PC-3 (cell line): ENCODE measurements around the gene CIAO2A. TPM values are rescaled to one million over a fixed set of nuclear protein-coding genes. Genes with fewer than 3 reads are reported as not detected.

Experiments
- ATAC-seq: fragments of 200-7000 bp; cut with Tn5 transposase; 2 replicates; pipeline ENCODE4 v1.9.1; 2020; ENCODE audit warnings: mild to moderate bottlenecking, moderate library complexity
- BruUV-seq: library from RNA; stranded (reverse); fragments of 400-500 nt; replicated peaks from 2 replicates; lab custom pipeline; 2021; lab: Mats Ljungman, UMichigan
- CTCF ChIA-PET: fragments of 300-600 bp; sonication (Branson Sonifier 250); formaldehyde crosslinking; loops from one replicate; lab custom pipeline; 2022; ENCODE audit warnings: antibody characterized with exemption; lab: Charles Lee
- POLR2A ChIA-PET: fragments of 300-600 bp; sonication (Branson Sonifier 250); formaldehyde crosslinking; loops from one replicate; lab custom pipeline; 2022; ENCODE audit warnings: antibody characterized with exemption; ENCODE audit not compliant: unreplicated experiment; lab: Charles Lee
- DNase-seq: peaks from one replicate; pipeline ENCODE4 v3.0.0-alpha.2; 2015
- H2AFZ ChIP-seq: fragments of 300-600 bp; sonication (generic); 2 replicates; pipeline ENCODE4 v1.6.0; 2016; ENCODE audit warnings: antibody characterized with exemption, low read length
- H3F3A ChIP-seq: fragments of 300-600 bp; sonication (generic); one replicate; pipeline ENCODE4 v1.6.0; 2017; ENCODE audit warnings: antibody characterized with exemption, low read length, control low read depth, mild to moderate bottlenecking; ENCODE audit not compliant: unreplicated experiment
- H3K27ac ChIP-seq: fragments of 300-600 bp; sonication (generic); 2 replicates; pipeline ENCODE4 v1.5.1; 2016; ENCODE audit warnings: mild to moderate bottlenecking, low read length
- H3K27me3 ChIP-seq: fragments of 300-600 bp; sonication (generic); 2 replicates; pipeline ENCODE4 v1.6.1; 2016; ENCODE audit warnings: low read length, mixed read lengths
- H3K36me3 ChIP-seq: fragments of 300-600 bp; sonication (generic); 2 replicates; pipeline ENCODE4 v1.6.1; 2016; ENCODE audit warnings: low read depth, mixed run types, low read length, mixed read lengths
- H3K4me1 ChIP-seq: fragments of 300-600 bp; sonication (generic); 2 replicates; pipeline ENCODE4 v1.5.1; 2016; ENCODE audit warnings: low read length; ENCODE audit not compliant: insufficient read depth
- H3K4me2 ChIP-seq: fragments of 300-600 bp; sonication (generic); 2 replicates; pipeline ENCODE4 v1.6.0; 2016; ENCODE audit warnings: low read length
- H3K4me3 ChIP-seq: fragments of 300-600 bp; sonication (generic); 2 replicates; pipeline ENCODE4 v1.5.1; 2016; ENCODE audit warnings: mild to moderate bottlenecking, low read length, mixed read lengths
- H3K79me2 ChIP-seq: fragments of 300-600 bp; sonication (generic); 2 replicates; pipeline ENCODE4 v1.6.1; 2017; ENCODE audit warnings: low read length, mixed read lengths
- H3K9ac ChIP-seq: fragments of 300-600 bp; sonication (generic); 2 replicates; pipeline ENCODE4 v1.6.0; 2016; ENCODE audit warnings: mild to moderate bottlenecking, low read length
- H3K9me2 ChIP-seq: fragments of 300-600 bp; sonication (generic); replicated peaks from 2 replicates; pipeline ENCODE4 v1.6.1; 2016; ENCODE audit warnings: mixed run types, low read length, mixed read lengths
- H3K9me3 ChIP-seq: fragments of 300-600 bp; sonication (generic); 2 replicates; pipeline ENCODE4 v1.6.1; 2016; ENCODE audit warnings: low read length, mixed read lengths
- H4K20me1 ChIP-seq: fragments of 300-600 bp; sonication (generic); 2 replicates; pipeline ENCODE4 v1.6.1; 2016; ENCODE audit warnings: low read length, mixed read lengths
- EZH2 ChIP-seq: fragments of 300-600 bp; sonication (generic); IDR thresholded peaks from one replicate; pipeline ENCODE4 v1.6.1; 2017; ENCODE audit warnings: antibody characterized with exemption, mild to moderate bottlenecking, low read length; ENCODE audit not compliant: unreplicated experiment
- EZH2phosphoT487 ChIP-seq: fragments of 300-600 bp; sonication (generic); IDR thresholded peaks from 2 replicates; pipeline ENCODE4 v1.6.1; 2018; ENCODE audit warnings: mild to moderate bottlenecking, antibody characterized with exemption, low read length, borderline replicate concordance
- intact Hi-C: fragments of 100-400 bp; cut with micrococcal nuclease; formaldehyde crosslinking; loops from 2 replicates; pipeline ENCODE4 v1.9.0; 2023
- total RNA-seq: library from RNA; depleted of rRNA; stranded (reverse); fragments of >200 nt; gene quantifications from 2 replicates; pipeline ENCODE4 v1.2.3, GENCODE V29; 2014
- TF ChIP-seq, protein P1 (sequence below): fragments of 300-600 bp; sonication (generic); conservative IDR thresholded peaks from 2 replicates; pipeline ENCODE4 v1.5.1; 2017; ENCODE audit warnings: antibody characterized with exemption, low read depth, mild to moderate bottlenecking, low read length

Gene CIAO2A
- total RNA-seq, 1 experiment from 2014 or later = 92.4 TPM

GRCh38 chr15:64137226-64137833 is 43.7 kb upstream of the CIAO2A start:
- ATAC-seq (no peak), DNase-seq (no peak)
- Histone ChIP-seq H3K9me2 (no peaks in the 10 kb centered on the region), H3K27ac (no peak overlapping the region), H2AFZ (no peak overlapping the region), H3K79me2 (no peaks in the 10 kb centered on the region), H3K4me3 (no peak overlapping the region), H3K9ac (no peak overlapping the region), H3K4me1 (no peaks in the 10 kb centered on the region), H3K36me3 (peaks cover 3% of the 10 kb centered on the region; the same call in 1 of the 2 replicates), H3K4me2 (no peak overlapping the region), H4K20me1 (no peaks in the 10 kb centered on the region), H3K9me3 (no peaks in the 10 kb centered on the region), H3F3A (no peaks in the 10 kb centered on the region), H3K27me3 (no peaks in the 10 kb centered on the region)
- ChIA-PET POLR2A (no interaction called here), CTCF (no interaction called here)
- TF ChIP-seq EZH2 = no peak
- TF ChIP-seq, protein P1, sequence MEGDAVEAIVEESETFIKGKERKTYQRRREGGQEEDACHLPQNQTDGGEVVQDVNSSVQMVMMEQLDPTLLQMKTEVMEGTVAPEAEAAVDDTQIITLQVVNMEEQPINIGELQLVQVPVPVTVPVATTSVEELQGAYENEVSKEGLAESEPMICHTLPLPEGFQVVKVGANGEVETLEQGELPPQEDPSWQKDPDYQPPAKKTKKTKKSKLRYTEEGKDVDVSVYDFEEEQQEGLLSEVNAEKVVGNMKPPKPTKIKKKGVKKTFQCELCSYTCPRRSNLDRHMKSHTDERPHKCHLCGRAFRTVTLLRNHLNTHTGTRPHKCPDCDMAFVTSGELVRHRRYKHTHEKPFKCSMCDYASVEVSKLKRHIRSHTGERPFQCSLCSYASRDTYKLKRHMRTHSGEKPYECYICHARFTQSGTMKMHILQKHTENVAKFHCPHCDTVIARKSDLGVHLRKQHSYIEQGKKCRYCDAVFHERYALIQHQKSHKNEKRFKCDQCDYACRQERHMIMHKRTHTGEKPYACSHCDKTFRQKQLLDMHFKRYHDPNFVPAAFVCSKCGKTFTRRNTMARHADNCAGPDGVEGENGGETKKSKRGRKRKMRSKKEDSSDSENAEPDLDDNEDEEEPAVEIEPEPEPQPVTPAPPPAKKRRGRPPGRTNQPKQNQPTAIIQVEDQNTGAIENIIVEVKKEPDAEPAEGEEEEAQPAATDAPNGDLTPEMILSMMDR = no peak
- TF ChIP-seq EZH2phosphoT487 = no peak
- intact Hi-C loops = no loop called here
- no TSS peak for BruUV-seq

DNA sequence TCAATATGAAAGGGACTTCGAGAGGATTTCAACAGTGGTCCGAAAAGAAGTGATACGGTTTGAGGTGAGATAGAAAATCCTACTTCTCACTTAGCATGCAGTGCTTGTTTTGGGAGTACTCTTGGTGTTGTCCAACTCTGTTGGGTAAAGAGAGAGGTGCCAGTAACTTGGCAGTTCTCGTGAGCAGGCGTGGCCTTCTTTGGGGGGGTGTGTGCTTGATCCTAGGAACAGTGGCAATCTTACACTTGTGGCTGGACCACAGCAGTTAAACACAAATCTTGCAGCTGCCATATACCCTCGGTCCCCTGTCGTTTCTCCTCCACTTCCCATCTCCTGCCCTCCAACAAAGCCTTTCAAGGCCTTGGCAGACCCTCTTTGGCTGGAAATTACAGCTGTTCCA is 42.7 kb upstream of the CIAO2A start:
- Histone ChIP-seq H3K27me3 (no peaks in the 10 kb centered on the region), H3K9ac (no peak overlapping the region), H2AFZ (no peak overlapping the region), H3K9me2 (no peaks in the 10 kb centered on the region), H3K27ac (no peak overlapping the region), H3K79me2 (no peaks in the 10 kb centered on the region), H3K4me1 (no peaks in the 10 kb centered on the region), H3K4me2 (no peak overlapping the region), H3F3A (no peaks in the 10 kb centered on the region), H3K4me3 (no peak overlapping the region), H4K20me1 (no peaks in the 10 kb centered on the region), H3K36me3 (peaks cover 10% of the 10 kb centered on the region; the same call in 1 of the 2 replicates), H3K9me3 (no peaks in the 10 kb centered on the region)
- POLR2A ChIA-PET = no interaction called here
- TF ChIP-seq EZH2 (no peak), EZH2phosphoT487 (no peak)
- TF ChIP-seq, protein P1 = no peak
- intact Hi-C loops = no loop called here
- no TSS peak for BruUV-seq
- CTCF ChIA-PET = no interaction called here
- no peak for ATAC-seq
- no peak for DNase-seq

GRCh38 chr15:64134345-64134829 is 40.7 kb upstream of the CIAO2A start:
- peak; percentile 13 for DNase-seq
- Histone ChIP-seq H3K9ac (no peak overlapping the region), H3K27me3 (no peaks in the 10 kb centered on the region), H2AFZ (no peak overlapping the region), H3K9me2 (no peaks in the 10 kb centered on the region), H3K9me3 (no peaks in the 10 kb centered on the region), H3K36me3 (peaks cover 20% of the 10 kb centered on the region), H3F3A (no peaks in the 10 kb centered on the region), H3K79me2 (no peaks in the 10 kb centered on the region), H3K4me1 (no peaks in the 10 kb centered on the region), H3K27ac (no peak overlapping the region), H3K4me2 (no peak overlapping the region), H4K20me1 (no peaks in the 10 kb centered on the region), H3K4me3 (no peak overlapping the region)
- intact Hi-C loops = no loop called here
- CTCF ChIA-PET = no interaction called here
- ATAC-seq = no peak
- TF ChIP-seq EZH2 (no peak), EZH2phosphoT487 (no peak)
- TF ChIP-seq, protein P1 = no peak
- no TSS peak for BruUV-seq
- POLR2A ChIA-PET = no interaction called here
